ENCODE data around the gene SPATA20.

Gene SPATA20

GRCh38 chr17:50533185-50533584 lies 13.8 kb upstream of the SPATA20 start:
- H3K9ac ChIP-seq: no peak overlapping the region
- H3K4me1 ChIP-seq (ENCODE audit: low read depth, poor library complexity, severe bottlenecking): no peaks in the 10 kb centered on the region
- no peak overlapping the region for H3K27ac ChIP-seq
- no peak overlapping the region for H3K4me2 ChIP-seq
- no peak overlapping the region for H2AFZ ChIP-seq (ENCODE audit: low read depth)
- no peaks in the 10 kb centered on the region for H3K36me3 ChIP-seq (ENCODE audit: insufficient read depth)
- H3K4me3 ChIP-seq (IDR thresholded peaks at IDR 0.05; ENCODE audit: insufficient read depth, low read depth, low read length): no peak overlapping the region
- no peaks in the 10 kb centered on the region for H4K20me1 ChIP-seq (ENCODE audit: insufficient read depth)
- no peak for TF ChIP-seq CTCF (conservative IDR thresholded peaks at IDR 0.05; ENCODE audit: low read depth, low read length)
- H3K79me2 ChIP-seq (ENCODE audit: insufficient read depth, low read depth): no peaks in the 10 kb centered on the region
- H3K27me3 ChIP-seq (ENCODE audit: insufficient read depth, low read depth): peaks cover 69% of the 10 kb centered on the region

GRCh38 chr17:50533720-50534148 lies 13.2 kb upstream of the SPATA20 start:
- Histone ChIP-seq H3K9ac (no peak overlapping the region), H3K79me2 (ENCODE audit: insufficient read depth, low read depth) (no peaks in the 10 kb centered on the region), H3K4me1 (ENCODE audit: low read depth, poor library complexity, severe bottlenecking) (no peaks in the 10 kb centered on the region), H3K36me3 (ENCODE audit: insufficient read depth) (no peaks in the 10 kb centered on the region), H3K27ac (no peak overlapping the region), H3K4me2 (no peak overlapping the region), H3K27me3 (ENCODE audit: insufficient read depth, low read depth) (peaks cover 74% of the 10 kb centered on the region), H4K20me1 (ENCODE audit: insufficient read depth) (no peaks in the 10 kb centered on the region), H2AFZ (ENCODE audit: low read depth) (no peak overlapping the region), H3K4me3 (IDR thresholded peaks at IDR 0.05; ENCODE audit: insufficient read depth, low read depth, low read length) (no peak overlapping the region)
- no peak for TF ChIP-seq CTCF (conservative IDR thresholded peaks at IDR 0.05; ENCODE audit: low read depth, low read length)

- no peak overlapping the region for H3K9ac ChIP-seq
- no peak overlapping the region for H2AFZ ChIP-seq (ENCODE audit: low read depth)
- no peak overlapping the region for H3K4me3 ChIP-seq (IDR thresholded peaks at IDR 0.05; ENCODE audit: insufficient read depth, low read depth, low read length)
- H3K36me3 ChIP-seq (ENCODE audit: insufficient read depth): no peaks in the 10 kb centered on the region
- no peak overlapping the region for H3K27ac ChIP-seq
- H4K20me1 ChIP-seq (ENCODE audit: insufficient read depth): no peaks in the 10 kb centered on the region
- no peaks in the 10 kb centered on the region for H3K4me1 ChIP-seq (ENCODE audit: low read depth, poor library complexity, severe bottlenecking)
- TF ChIP-seq CTCF (conservative IDR thresholded peaks at IDR 0.05; ENCODE audit: low read depth, low read length): 0 out of 2 replicates have a peak, but pooled peaks have one; percentile 19
- H3K79me2 ChIP-seq (ENCODE audit: insufficient read depth, low read depth): no peaks in the 10 kb centered on the region
- peaks cover 74% of the 10 kb centered on the region for H3K27me3 ChIP-seq (ENCODE audit: insufficient read depth, low read depth)
- no peak overlapping the region for H3K4me2 ChIP-seq
Measured at GRCh38 chr17:50534222-50534978, 12.6 kb upstream of the SPATA20 start.

- Histone ChIP-seq H2AFZ (ENCODE audit: low read depth) (no peak overlapping the region), H3K4me2 (no peak overlapping the region), H3K36me3 (ENCODE audit: insufficient read depth) (no peaks in the 10 kb centered on the region), H3K4me3 (IDR thresholded peaks at IDR 0.05; ENCODE audit: insufficient read depth, low read depth, low read length) (no peak overlapping the region), H4K20me1 (ENCODE audit: insufficient read depth) (no peaks in the 10 kb centered on the region), H3K4me1 (ENCODE audit: low read depth, poor library complexity, severe bottlenecking) (no peaks in the 10 kb centered on the region), H3K9ac (no peak overlapping the region), H3K27me3 (ENCODE audit: insufficient read depth, low read depth) (peaks cover 74% of the 10 kb centered on the region), H3K27ac (no peak overlapping the region), H3K79me2 (ENCODE audit: insufficient read depth, low read depth) (no peaks in the 10 kb centered on the region)
- TF ChIP-seq CTCF (conservative IDR thresholded peaks at IDR 0.05; ENCODE audit: low read depth, low read length): no peak
Measured at GRCh38 chr17:50534979-50535326, 12.0 kb upstream of the SPATA20 start.
